ENCODE data around the gene EPO.

GRCh38 chr7:100673942-100674410 is 46.3 kb upstream of the EPO start:
- TF ChIP-seq EP300 (IDR thresholded peaks at IDR 0.05) (no peak), POLR2AphosphoS5 (IDR thresholded peaks at IDR 0.05) (no peak)

All from suprapubic skin (tissue), 4 donors.